Activated naive CD4-positive, alpha-beta T cell treated with anti-CD3 and anti-CD28 coated beads, Interleukin-2, amount 50 U/mL, for 24 hours (primary cell): Measurements from ENCODE around the gene PLGLB2.
"Not testable (repeated sequence)": the region's sequence is repeated elsewhere in the genome, so short reads cannot be mapped to it uniquely, and the experiment has no call there.

Experiments used
- H3K27ac Mint-ChIP-seq: one replicate; pipeline ENCODE4 v1.8.0; 2021; ENCODE audit warnings: mild to moderate bottlenecking, mixed read lengths
- H3K27me3 Mint-ChIP-seq: one replicate; pipeline ENCODE4 v1.8.0; 2021; ENCODE audit warnings: mixed read lengths
- H3K36me3 Mint-ChIP-seq: one replicate; pipeline ENCODE4 v1.8.0; 2021; ENCODE audit warnings: mixed read lengths
- H3K4me1 Mint-ChIP-seq: one replicate; pipeline ENCODE4 v1.8.0; 2021; ENCODE audit warnings: mixed read lengths
- H3K4me3 Mint-ChIP-seq: one replicate; pipeline ENCODE4 v1.8.0; 2021; ENCODE audit warnings: mild to moderate bottlenecking, mixed read lengths
- H3K9me3 Mint-ChIP-seq: one replicate; pipeline ENCODE4 v1.8.0; 2021; ENCODE audit warnings: mixed read lengths

PLGLB2 gene

DNA sequence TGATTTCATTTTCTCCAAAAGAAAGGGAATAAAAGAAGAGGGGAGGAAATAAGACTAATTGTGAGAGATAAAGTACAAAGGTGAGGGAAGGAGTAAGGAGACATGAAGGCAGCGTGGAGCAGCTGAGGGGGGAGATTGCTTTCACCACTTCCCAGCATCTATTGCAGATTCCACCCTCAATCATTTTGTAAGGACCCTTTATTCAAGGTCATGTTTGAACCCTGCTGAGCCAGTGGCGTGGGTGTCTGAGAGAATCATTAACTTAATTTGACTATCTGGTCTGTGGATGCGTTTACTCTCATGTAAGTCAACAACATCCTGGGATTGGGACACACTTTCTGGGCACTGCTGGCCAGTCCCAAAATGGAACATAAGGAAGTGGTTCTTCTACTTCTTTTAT, at the start of gene PLGLB2:
TSS of gene PLGLB2 (plus strand) at position 297 of the 400 bp plus-strand sequence. CDS start at position 364, 67 bp downstream.
- H3K27me3 Mint-ChIP-seq, H3K36me3 Mint-ChIP-seq, H3K4me1 Mint-ChIP-seq, H3K27ac Mint-ChIP-seq, H3K4me3 Mint-ChIP-seq, H3K9me3 Mint-ChIP-seq: not testable (repeated sequence)

DNA sequence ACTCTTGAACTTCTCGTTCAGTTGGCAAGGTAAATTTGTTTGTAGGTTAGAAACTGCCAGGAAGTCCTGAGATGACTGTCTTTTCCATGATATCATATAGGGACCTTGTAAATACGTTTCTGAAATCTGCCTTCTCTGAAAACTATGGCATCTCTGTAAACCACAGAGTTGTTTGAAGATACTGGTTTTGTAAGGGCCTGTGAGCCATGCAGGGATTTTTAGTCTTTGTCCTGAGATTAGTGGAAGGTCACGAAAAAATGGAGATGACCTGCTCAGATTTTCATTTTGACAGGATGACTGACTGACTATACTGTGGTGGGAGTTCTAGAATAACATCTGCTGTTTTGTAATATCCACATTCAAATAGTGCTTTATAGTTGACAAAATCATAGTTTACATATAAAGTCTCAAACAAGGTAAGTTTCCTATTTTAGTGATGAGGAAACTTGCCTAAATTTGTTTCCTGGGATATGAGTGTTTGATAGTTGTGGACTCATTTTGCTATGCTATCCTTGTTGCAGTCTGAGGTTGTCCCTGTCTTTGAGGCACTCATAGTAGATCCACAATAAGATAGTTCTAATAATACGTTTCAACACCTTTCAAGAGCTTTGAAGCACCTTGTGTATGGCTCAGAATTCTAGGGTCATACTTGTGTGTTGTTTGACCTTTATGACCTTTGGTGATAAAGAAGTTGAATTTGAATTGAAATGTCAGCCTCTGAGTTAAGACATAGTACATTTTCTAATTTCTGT, 43.1 kb upstream of the PLGLB2 start:
- not testable (repeated sequence) for H3K27me3 Mint-ChIP-seq, H3K36me3 Mint-ChIP-seq, H3K9me3 Mint-ChIP-seq
- Mint-ChIP-seq H3K27ac (peak overlapping the region; percentile 96), H3K4me3 (peak overlapping the region; percentile 64), H3K4me1 (peaks cover 13% of the 10 kb centered on the region)

GRCh38 chr2:87708368-87708767, 39.5 kb upstream of the PLGLB2 start:
- not testable (repeated sequence) for H3K4me3 Mint-ChIP-seq, H3K27ac Mint-ChIP-seq, H3K27me3 Mint-ChIP-seq, H3K36me3 Mint-ChIP-seq, H3K9me3 Mint-ChIP-seq
- peaks cover 13% of the 10 kb centered on the region for H3K4me1 Mint-ChIP-seq

DNA sequence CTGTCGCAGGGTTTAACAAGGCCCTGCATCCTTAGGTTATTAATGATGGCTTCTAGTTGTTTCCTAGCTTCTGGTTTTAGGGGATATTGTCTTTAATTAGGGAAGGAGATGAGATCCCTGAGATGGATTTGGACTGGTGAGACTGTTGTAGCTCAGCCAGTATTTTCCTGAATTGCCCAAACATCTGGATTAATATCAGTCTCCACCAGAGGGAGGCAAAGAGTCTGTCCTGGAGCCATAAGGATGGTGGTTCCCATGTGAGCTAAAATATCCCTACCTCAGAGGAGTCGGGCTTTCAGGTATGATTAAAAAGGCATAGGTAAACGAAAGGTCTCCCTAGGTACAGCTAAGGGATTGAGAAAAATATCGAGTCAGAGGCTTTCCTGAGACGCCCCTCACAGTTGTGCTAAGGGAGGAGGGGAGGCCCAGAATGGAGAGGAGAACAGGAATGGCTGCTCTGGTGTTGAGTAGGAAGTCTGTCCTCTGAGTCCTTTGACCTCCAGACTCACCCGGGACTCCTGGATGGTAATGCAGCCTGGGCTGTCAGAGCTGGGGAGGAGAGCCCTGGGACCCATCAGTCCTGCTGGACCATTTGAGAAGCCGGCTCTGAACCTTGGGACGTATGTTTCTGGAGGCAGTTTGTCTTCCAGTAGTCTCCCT, 19.8 kb upstream of the PLGLB2 start:
- H3K9me3 Mint-ChIP-seq, H3K4me1 Mint-ChIP-seq, H3K27me3 Mint-ChIP-seq, H3K36me3 Mint-ChIP-seq, H3K4me3 Mint-ChIP-seq, H3K27ac Mint-ChIP-seq: not testable (repeated sequence)

DNA sequence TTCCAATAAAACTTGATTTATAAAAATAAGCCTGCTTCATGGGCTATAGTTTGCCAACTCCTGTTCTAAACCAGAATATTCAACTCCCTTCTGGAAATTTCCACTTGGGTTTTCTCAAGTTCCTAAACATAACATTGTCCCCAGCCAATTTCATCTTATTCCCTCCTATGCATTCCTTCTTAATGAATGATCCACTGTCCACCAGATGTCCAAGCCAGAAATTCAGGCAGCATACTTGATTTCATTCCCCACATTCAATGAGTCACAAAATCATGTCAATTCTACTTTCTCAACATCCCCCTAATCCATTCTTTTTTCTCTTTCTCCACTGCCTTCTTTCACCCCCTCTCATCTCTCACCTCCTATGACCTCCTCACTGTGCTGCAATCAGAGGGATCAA, 7.0 kb upstream of the PLGLB2 start:
- H3K27ac Mint-ChIP-seq, H3K27me3 Mint-ChIP-seq, H3K36me3 Mint-ChIP-seq, H3K4me1 Mint-ChIP-seq, H3K9me3 Mint-ChIP-seq, H3K4me3 Mint-ChIP-seq: not testable (repeated sequence)

DNA sequence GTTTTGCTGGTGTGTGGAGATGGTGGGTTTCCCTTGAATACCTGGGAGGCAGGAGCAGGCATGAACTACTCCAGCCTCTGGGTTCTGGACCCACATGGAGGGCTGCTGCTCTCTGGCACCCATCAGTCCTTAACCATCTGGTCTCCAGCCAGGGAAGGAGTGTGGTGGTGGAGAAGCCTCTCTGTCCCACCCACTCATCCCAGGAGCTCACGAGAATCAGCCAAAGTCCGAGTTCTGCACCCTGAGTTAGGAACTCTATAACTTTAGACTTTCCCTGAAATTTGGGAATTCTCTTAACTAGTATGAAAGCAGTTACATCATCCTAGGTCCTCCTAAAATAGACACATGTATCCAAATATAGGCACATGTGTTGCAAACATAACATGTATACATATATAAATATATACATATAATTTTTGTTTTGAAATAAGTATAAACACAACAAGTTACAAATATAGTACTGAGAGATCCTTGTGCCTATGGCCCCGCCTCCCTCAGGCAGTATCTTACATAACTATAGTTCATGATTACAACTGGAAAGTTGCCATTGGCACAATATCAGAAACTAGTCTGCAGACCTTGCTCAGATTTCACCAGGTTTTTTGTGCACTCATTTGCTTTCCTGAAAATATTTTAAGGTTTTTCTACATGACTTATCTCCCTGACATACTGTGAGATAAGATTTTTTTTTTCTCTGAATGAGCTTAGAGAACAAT, 5.3 kb upstream of the PLGLB2 start:
- not testable (repeated sequence) for H3K4me3 Mint-ChIP-seq, H3K9me3 Mint-ChIP-seq, H3K36me3 Mint-ChIP-seq

GRCh38 chr2:87743638-87744037, 4.2 kb upstream of the PLGLB2 start:
- not testable (repeated sequence) for H3K4me1 Mint-ChIP-seq, H3K27me3 Mint-ChIP-seq, H3K36me3 Mint-ChIP-seq, H3K9me3 Mint-ChIP-seq, H3K4me3 Mint-ChIP-seq, H3K27ac Mint-ChIP-seq

More for the DNA sequence above, 5.3 kb upstream of the PLGLB2 start:
- H3K4me1 Mint-ChIP-seq, H3K27me3 Mint-ChIP-seq, H3K27ac Mint-ChIP-seq: not testable (repeated sequence)

DNA sequence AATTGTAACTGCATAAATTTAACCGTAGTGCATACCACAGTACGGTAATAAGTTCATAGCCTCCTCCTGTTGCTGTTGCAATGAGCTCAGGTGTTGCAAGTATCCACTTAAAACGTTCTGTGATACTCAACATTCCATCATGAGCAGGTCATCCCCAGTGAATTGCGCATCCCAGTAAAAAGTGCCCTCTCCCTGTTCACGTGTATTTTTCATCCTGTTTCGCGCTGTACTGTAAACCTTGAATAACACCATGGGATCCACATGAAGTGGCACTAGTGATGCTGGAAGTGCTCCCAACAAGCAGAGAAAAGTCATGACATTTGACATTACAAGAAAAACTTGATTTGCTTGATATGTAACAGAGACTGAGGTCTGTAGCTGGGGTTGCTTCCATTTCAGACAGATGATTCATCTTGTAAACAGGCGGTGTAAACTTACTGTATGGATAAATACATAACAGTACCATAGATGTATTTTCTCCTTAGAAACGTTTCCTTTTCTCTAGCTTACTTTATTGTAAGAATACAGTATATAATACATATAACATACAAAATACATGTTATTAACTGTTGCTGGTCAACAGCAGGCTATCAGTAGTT, 2.4 kb upstream of the PLGLB2 start:
- H3K4me3 Mint-ChIP-seq, H3K36me3 Mint-ChIP-seq, H3K27ac Mint-ChIP-seq, H3K4me1 Mint-ChIP-seq, H3K27me3 Mint-ChIP-seq, H3K9me3 Mint-ChIP-seq: not testable (repeated sequence)

DNA sequence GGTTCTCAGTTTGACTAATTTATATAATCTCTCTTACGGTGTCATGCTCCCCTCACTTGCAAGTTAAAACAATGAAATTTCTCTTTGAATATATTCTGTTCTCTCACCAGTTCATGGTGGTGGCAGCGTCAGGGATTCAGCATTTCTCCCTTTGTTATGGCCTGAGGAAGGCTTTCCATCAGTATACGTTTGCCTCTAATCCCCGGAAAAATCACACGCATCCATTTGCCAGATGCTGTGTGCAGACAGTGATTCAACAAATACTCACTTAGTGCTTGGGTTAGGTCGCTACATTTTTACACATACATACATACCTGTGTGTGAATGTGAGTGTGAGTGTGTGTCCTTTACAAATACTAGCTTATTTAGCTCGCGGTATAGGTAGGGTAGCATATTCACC, 637 bp downstream of the PLGLB2 start:
- H3K4me1 Mint-ChIP-seq, H3K27me3 Mint-ChIP-seq, H3K4me3 Mint-ChIP-seq, H3K27ac Mint-ChIP-seq, H3K9me3 Mint-ChIP-seq, H3K36me3 Mint-ChIP-seq: not testable (repeated sequence)

DNA sequence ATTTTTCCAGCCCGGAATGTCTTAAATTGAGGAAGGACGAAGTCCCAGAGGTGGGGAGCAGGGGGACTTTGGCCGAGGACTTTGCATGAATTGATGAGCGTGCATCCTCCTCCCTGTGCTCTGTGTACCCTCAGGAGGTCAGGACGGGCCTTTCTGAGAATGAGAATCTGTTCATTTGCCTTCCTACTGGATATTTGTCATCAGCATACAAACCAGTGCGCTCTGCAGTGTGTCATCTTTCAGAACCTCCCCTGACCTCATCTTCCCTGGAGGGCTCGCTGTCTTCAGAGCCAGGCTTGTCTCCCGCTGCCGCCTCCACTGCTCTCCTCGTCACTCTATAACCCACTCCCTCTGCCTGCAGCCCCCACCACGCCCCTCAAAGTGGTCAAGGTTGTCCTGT, 2.7 kb downstream of the PLGLB2 start:
- not testable (repeated sequence) for H3K4me3 Mint-ChIP-seq, H3K9me3 Mint-ChIP-seq, H3K27ac Mint-ChIP-seq, H3K36me3 Mint-ChIP-seq, H3K27me3 Mint-ChIP-seq, H3K4me1 Mint-ChIP-seq

GRCh38 chr2:87754759-87755158, 6.9 kb downstream of the PLGLB2 start:
- not testable (repeated sequence) for H3K27ac Mint-ChIP-seq, H3K4me3 Mint-ChIP-seq, H3K36me3 Mint-ChIP-seq, H3K27me3 Mint-ChIP-seq, H3K4me1 Mint-ChIP-seq, H3K9me3 Mint-ChIP-seq
